SIG-M5 treated with dmso at 0.1 percent for 504 hours (cell line): ENCODE data around the gene TRPV3.
"Not testable (repeated sequence)": the region's sequence is repeated elsewhere in the genome, so short reads cannot be mapped to it uniquely, and the experiment has no call there.

ENCODE experiments used
- DNase-seq: peaks from one replicate; lab custom pipeline; 2025; ENCODE audit not compliant: unreplicated experiment; lab: John Stamatoyannopoulos, UW

TRPV3 gene

GRCh38 chr17:3574231-3574630 lies 16.6 kb upstream of the TRPV3 start:
- no peak for DNase-seq

GRCh38 chr17:3573246-3574100 lies 15.9 kb upstream of the TRPV3 start:
- no peak for DNase-seq

GRCh38 chr17:3572231-3572630 lies 14.6 kb upstream of the TRPV3 start:
- DNase-seq: no peak

- DNase-seq: no peak
Measured at GRCh38 chr17:3571043-3571900, 13.7 kb upstream of the TRPV3 start.

GRCh38 chr17:3569534-3570137 lies 12.0 kb upstream of the TRPV3 start:
- DNase-seq: no peak

- DNase-seq: no peak
Measured at GRCh38 chr17:3566551-3566950, 8.9 kb upstream of the TRPV3 start.

GRCh38 chr17:3565143-3565542 lies 7.5 kb upstream of the TRPV3 start:
- DNase-seq: no peak

- DNase-seq: not testable (repeated sequence)
Measured at GRCh38 chr17:3564241-3564640, 6.6 kb upstream of the TRPV3 start.

GRCh38 chr17:3559270-3559645 lies 1.6 kb upstream of the TRPV3 start:
- no peak for DNase-seq

- no peak for DNase-seq
Measured at GRCh38 chr17:3558603-3559269, 1.1 kb upstream of the TRPV3 start.

- no peak for DNase-seq
Measured at GRCh38 chr17:3556916-3557767, 470 bp downstream of the TRPV3 start.

- no peak for DNase-seq
Measured at GRCh38 chr17:3556239-3556915, 1.2 kb downstream of the TRPV3 start.

GRCh38 chr17:3555189-3555796 lies 2.3 kb downstream of the TRPV3 start:
- DNase-seq: no peak

GRCh38 chr17:3554440-3554839 lies 3.2 kb downstream of the TRPV3 start:
- DNase-seq: no peak

- no peak for DNase-seq
Measured at GRCh38 chr17:3553419-3554401, 3.9 kb downstream of the TRPV3 start.

- no peak for DNase-seq
Measured at GRCh38 chr17:3552916-3553315, 4.7 kb downstream of the TRPV3 start.

GRCh38 chr17:3551189-3551588 lies 6.4 kb downstream of the TRPV3 start:
- DNase-seq: no peak

- DNase-seq: no peak
Measured at GRCh38 chr17:3549610-3550162, 7.9 kb downstream of the TRPV3 start.
